ENCODE results near the gene PLB1. TPM values are rescaled to one million over a fixed set of nuclear protein-coding genes. Genes with fewer than 3 reads are reported as not detected.

The PLB1 gene
- total RNA-seq, 4 donors from 2014 or later: 3.0 to 14.5 (median 10.5) TPM

- Histone ChIP-seq H3K4me3 (no peak overlapping the region), H3K27ac (peak overlapping the region; percentile 93 to 97 (median 96)), H3K27me3 (no peaks in the 10 kb centered on the region), H3K9me3 (no peaks in the 10 kb centered on the region), H3K4me1 (peaks cover 12 to 97% (median 19%) of the 10 kb centered on the region in 3 donors), H3K36me3 (no peaks in the 10 kb centered on the region)
- WGBS, 2 donors (ENCODE audit: low coverage in 1 of 2): 90% methylated on average over 2 of the region's 8 CpGs; no CpG with 5 or more reads in 1 of the 2 donors
- no peak for TF ChIP-seq POLR2AphosphoS5 (IDR thresholded peaks at IDR 0.05)
- no peak for TF ChIP-seq EP300 (IDR thresholded peaks at IDR 0.05)
- TF ChIP-seq POLR2A (IDR thresholded peaks at IDR 0.05): no peak
- no peak for TF ChIP-seq CTCF (IDR thresholded peaks at IDR 0.05)
- no peak for ATAC-seq
Observed at GRCh38 chr2:28628506-28628905, 132.6 kb downstream of the PLB1 start.

GRCh38 chr2:28628987-28629386 lies 133.1 kb downstream of the PLB1 start:
- Histone ChIP-seq H3K9me3 (no peaks in the 10 kb centered on the region), H3K27ac (peak overlapping the region; percentile 93 to 97 (median 96)), H3K4me1 (peaks cover 15 to 97% (median 19%) of the 10 kb centered on the region in 3 donors), H3K27me3 (no peaks in the 10 kb centered on the region), H3K4me3 (no peak overlapping the region), H3K36me3 (no peaks in the 10 kb centered on the region)
- WGBS, 2 donors (ENCODE audit: low coverage in 1 of 2): no CpG with 5 or more reads among the region's 5 CpGs
- ATAC-seq: no peak
- TF ChIP-seq POLR2A (IDR thresholded peaks at IDR 0.05): no peak
- TF ChIP-seq CTCF (IDR thresholded peaks at IDR 0.05): no peak
- no peak for TF ChIP-seq POLR2AphosphoS5 (IDR thresholded peaks at IDR 0.05)
- TF ChIP-seq EP300 (IDR thresholded peaks at IDR 0.05): no peak

- no peak for ATAC-seq
- H3K4me1 ChIP-seq: peaks cover 23 to 97% (median 26%) of the 10 kb centered on the region in 3 donors
Observed at GRCh38 chr2:28629910-28630309, 134.1 kb downstream of the PLB1 start.

GRCh38 chr2:28630341-28630740 lies 134.5 kb downstream of the PLB1 start:
- peaks cover 23 to 97% (median 24%) of the 10 kb centered on the region in 3 donors for H3K4me1 ChIP-seq
- H3K27me3 ChIP-seq: no peaks in the 10 kb centered on the region
- H3K27ac ChIP-seq: peak overlapping the region; percentile 27 to 97 (median 96)
- 100% methylated on average over 1 of the region's 3 CpGs; no CpG with 5 or more reads in 1 of the 2 donors for WGBS, 2 donors (ENCODE audit: low coverage in 1 of 2)
- ATAC-seq: no peak
- TF ChIP-seq EP300 (IDR thresholded peaks at IDR 0.05) (no peak), POLR2AphosphoS5 (IDR thresholded peaks at IDR 0.05) (no peak), CTCF (IDR thresholded peaks at IDR 0.05) (no peak), POLR2A (IDR thresholded peaks at IDR 0.05) (no peak)
- H3K4me3 ChIP-seq: no peak overlapping the region
- no peaks in the 10 kb centered on the region for H3K36me3 ChIP-seq
- no peaks in the 10 kb centered on the region for H3K9me3 ChIP-seq

More at GRCh38 chr2:28629910-28630309, 134.1 kb downstream of the PLB1 start:
- WGBS, 2 donors (ENCODE audit: low coverage in 1 of 2): 80% methylated on average over 1 of the region's 7 CpGs; no CpG with 5 or more reads in 1 of the 2 donors
- Histone ChIP-seq H3K4me3 (no peak overlapping the region), H3K27me3 (no peaks in the 10 kb centered on the region), H3K36me3 (no peaks in the 10 kb centered on the region), H3K9me3 (no peaks in the 10 kb centered on the region), H3K27ac (peak overlapping the region; percentile 27 to 97 (median 96))
- TF ChIP-seq POLR2AphosphoS5 (IDR thresholded peaks at IDR 0.05): no peak
- TF ChIP-seq EP300 (IDR thresholded peaks at IDR 0.05): no peak
- no peak for TF ChIP-seq CTCF (IDR thresholded peaks at IDR 0.05)
- TF ChIP-seq POLR2A (IDR thresholded peaks at IDR 0.05): no peak

GRCh38 chr2:28631514-28632206 lies 135.8 kb downstream of the PLB1 start:
- Histone ChIP-seq H3K4me3 (no peak overlapping the region), H3K27ac (peak overlapping the region in 3 of 4 donors; percentile 94 to 97 (median 97)), H3K4me1 (peaks cover 23 to 97% (median 24%) of the 10 kb centered on the region in 3 donors), H3K27me3 (no peaks in the 10 kb centered on the region), H3K9me3 (no peaks in the 10 kb centered on the region), H3K36me3 (no peaks in the 10 kb centered on the region)
- no peak for TF ChIP-seq POLR2AphosphoS5 (IDR thresholded peaks at IDR 0.05)
- WGBS, 2 donors (ENCODE audit: low coverage in 1 of 2): 70 to 86% methylated on average over 4 to 5 of the region's 11 CpGs
- ATAC-seq: no peak
